Endothelial cell of umbilical vein (primary cell): ENCODE data around the gene ZNF226. TPM values are rescaled to one million over a fixed set of nuclear protein-coding genes. Genes with fewer than 3 reads are reported as not detected.
"Not testable (repeated sequence)": the region's sequence is repeated elsewhere in the genome, so short reads cannot be mapped to it uniquely, and the experiment has no call there.

Source experiments
- BruUV-seq: library from RNA; stranded (reverse); fragments of 400-500 nt; replicated peaks from 2 replicates; lab custom pipeline; 2021; lab: Mats Ljungman, UMichigan
- CTCF ChIA-PET: fragments of 300-600, 350-600 bp; sonication (Branson Sonifier 250); formaldehyde crosslinking; loops from one replicate; lab custom pipeline; 2021; ENCODE audit warnings: antibody characterized with exemption, inconsistent platforms; lab: Charles Lee
- POLR2A ChIA-PET: fragments of 300-600, 350-600 bp; sonication (Branson Sonifier 250); formaldehyde crosslinking; loops from one replicate; lab custom pipeline; 2021; ENCODE audit warnings: antibody characterized with exemption, inconsistent platforms; lab: Charles Lee
- DNase-seq: peaks from one replicate; pipeline ENCODE4 v3.0.0-alpha.2; 2011; ENCODE audit warnings: low read depth, low spot score
- FAIRE-seq: peaks from 2 replicates; lab custom pipeline; 2011; peaks lifted over from hg19 to GRCh38; lab: Jason Lieb, UNC
- H2AFZ ChIP-seq: 2 replicates; pipeline ENCODE4 v1.6.0; 2012; ENCODE audit warnings: low read depth, low read length, control low read depth, inconsistent platforms
- H3K27ac ChIP-seq: 2 replicates; pipeline ENCODE4 v1.5.1; 2011; ENCODE audit warnings: low read depth, mild to moderate bottlenecking, control low read depth, low read length, moderate library complexity; ENCODE audit not compliant: insufficient read depth
- H3K27me3 ChIP-seq, 2 experiments: 2 replicates each; pipeline versions ENCODE4 v1.6.0 to v1.6.1; 2011; ENCODE audit warnings: low read length in 2 of 2, mixed read lengths in 1 of 2; ENCODE audit not compliant: control insufficient read depth in 2 of 2, insufficient read depth in 2 of 2
- H3K36me3 ChIP-seq, 2 experiments: 2 replicates in 1 of 2; 3 replicates in 1 of 2; pipeline ENCODE4 v1.5.1; 2011; ENCODE audit warnings: low read length in 2 of 2, mild to moderate bottlenecking in 1 of 2, moderate library complexity in 1 of 2; ENCODE audit not compliant: control insufficient read depth in 2 of 2, insufficient read depth in 2 of 2; ENCODE audit errors: extremely low read depth in 1 of 2
- H3K4me1 ChIP-seq: 3 replicates; pipeline ENCODE4 v1.5.1; 2011; ENCODE audit warnings: mild to moderate bottlenecking, low read length; ENCODE audit not compliant: control insufficient read depth, insufficient read depth; ENCODE audit errors: extremely low read depth
- H3K4me2 ChIP-seq: 2 replicates; pipeline ENCODE4 v1.6.1; 2011; ENCODE audit warnings: low read length, control low read depth, mixed read lengths; ENCODE audit not compliant: insufficient read depth
- H3K4me3 ChIP-seq, 3 experiments: fragments of 200-600 bp in 1 of 3; sonication (generic), shearing (Covaris generic) in 1 of 3; replicated peaks in 1 of 3; 2 replicates each; pipeline ENCODE4 v1.5.1; 2011 to 2016; ENCODE audit warnings: control low read depth in 3 of 3, low read length in 3 of 3, mild to moderate bottlenecking in 2 of 3, inconsistent platforms in 1 of 3, low read depth in 1 of 3, moderate library complexity in 1 of 3; ENCODE audit not compliant: insufficient read depth in 1 of 3
- H3K79me2 ChIP-seq: 2 replicates; pipeline ENCODE4 v1.6.0; 2012; ENCODE audit warnings: low read length, inconsistent platforms; ENCODE audit not compliant: control insufficient read depth, insufficient read depth
- H3K9ac ChIP-seq: replicated peaks from 2 replicates; pipeline ENCODE3; 2011; ENCODE audit warnings: low read length, control low read depth; ENCODE audit not compliant: insufficient read depth; ENCODE audit errors: extremely low read depth
- H3K9me1 ChIP-seq: replicated peaks from 3 replicates; pipeline ENCODE4 v1.6.0; 2011; ENCODE audit warnings: mild to moderate bottlenecking, low read length; ENCODE audit not compliant: control insufficient read depth, insufficient read depth; ENCODE audit errors: extremely low read depth
- H3K9me3 ChIP-seq: replicated peaks from 2 replicates; pipeline ENCODE4 v1.5.1; 2012; ENCODE audit warnings: low read length, inconsistent platforms; ENCODE audit not compliant: control insufficient read depth, insufficient read depth
- H4K20me1 ChIP-seq: replicated peaks from 2 replicates; pipeline ENCODE3; 2011; ENCODE audit warnings: mild to moderate bottlenecking, low read length; ENCODE audit not compliant: control insufficient read depth, insufficient read depth; ENCODE audit errors: extremely low read depth
- MYC ChIP-seq: IDR thresholded peaks from one replicate; pipeline ENCODE4 v1.6.1; 2011; ENCODE audit warnings: mild to moderate bottlenecking, low read depth, low read length
- dilution Hi-C: fragments of 300-500 bp; cut with MboI; formaldehyde crosslinking; loops from one replicate; pipeline ENCODE4 v1.15.0; 2019; ENCODE audit warnings: low sequenced_read_pairs; ENCODE audit not compliant: extremely low pct_ligation_motif_present
- intact Hi-C: fragments of 100-400 bp; cut with micrococcal nuclease; formaldehyde crosslinking; loops from one replicate; pipeline ENCODE4 v1.10.0; 2022
- polyA plus RNA-seq, 4 experiments: library from polyadenylated mRNA; depleted of rRNA in 3 of 4; stranded (reverse) in 3 of 4; unstranded in 1 of 4; fragments of >200 nt; gene quantifications; 2 replicates each; pipeline versions ENCODE4 v1.2.1 to v1.2.3, GENCODE V29; 2011 to 2012; ENCODE audit warnings: missing spikeins in 1 of 4
- total RNA-seq: library from RNA; stranded (reverse); gene quantifications from 2 replicates; pipeline ENCODE4 v1.2.3, GENCODE V29; 2021

ZNF226 gene
- total and polyA plus RNA-seq, 2 donors (not counting 3 experiments of a cell fraction or from before 2014, with no cell fraction given): 8.8 to 19.7 TPM

- no peaks in the 10 kb centered on the region for H3K9me3 ChIP-seq
- no peak overlapping the region for H3K27ac ChIP-seq
- peaks cover under 1% of the 10 kb centered on the region for H3K4me1 ChIP-seq
- no peak overlapping the region for H2AFZ ChIP-seq
- TF ChIP-seq MYC: no peak
- intact Hi-C loops (no loop called here), dilution Hi-C loops (no loop called here)
- POLR2A ChIA-PET: no interaction called here
- H4K20me1 ChIP-seq: no peaks in the 10 kb centered on the region
- no TSS peak for BruUV-seq
- no peak overlapping the region for H3K9ac ChIP-seq
- DNase-seq: no peak
- no peak overlapping the region for H3K4me3 ChIP-seq
- no peak for FAIRE-seq
- no peak overlapping the region for H3K4me2 ChIP-seq
- no peaks in the 10 kb centered on the region for H3K9me1 ChIP-seq
- no peaks in the 10 kb centered on the region for H3K79me2 ChIP-seq
- CTCF ChIA-PET: no interaction called here
- H3K27me3 ChIP-seq: no peaks in the 10 kb centered on the region
- no peaks in the 10 kb centered on the region for H3K36me3 ChIP-seq
Measured at GRCh38 chr19:44202974-44203373, 38.1 kb downstream of the ZNF226 start.

- CTCF ChIA-PET, H3K4me1 ChIP-seq, dilution Hi-C loops, H3K9ac ChIP-seq, H3K4me2 ChIP-seq, H3K36me3 ChIP-seq, POLR2A ChIA-PET, H3K27me3 ChIP-seq, H3K4me3 ChIP-seq, intact Hi-C loops, FAIRE-seq, H3K9me3 ChIP-seq, H3K27ac ChIP-seq, H3K79me2 ChIP-seq, H4K20me1 ChIP-seq, H2AFZ ChIP-seq, DNase-seq, BruUV-seq, H3K9me1 ChIP-seq: not testable (repeated sequence)
Measured at GRCh38 chr19:44203877-44204276, 39.0 kb downstream of the ZNF226 start.
